WERI-Rb-1 (cell line): ENCODE data around the gene NPAS3.

Experiments used
- DNase-seq: peaks from one replicate; pipeline ENCODE4 v3.0.0-alpha.2; 2020
- H3K27ac ChIP-seq: fragments of 250-450 bp; sonication (Bioruptor Pico); 2 replicates; pipeline ENCODE4 v1.5.1; 2020; ENCODE audit warnings: mild to moderate bottlenecking, moderate library complexity
- H3K27me3 ChIP-seq: fragments of 250-450 bp; sonication (Bioruptor Pico); 2 replicates; pipeline ENCODE4 v1.5.1; 2021; ENCODE audit warnings: mild to moderate bottlenecking, low read depth, moderate library complexity; ENCODE audit not compliant: insufficient read depth, severe bottlenecking
- H3K36me3 ChIP-seq: fragments of 250-450 bp; sonication (Bioruptor Pico); 2 replicates; pipeline ENCODE4 v1.5.1; 2020; ENCODE audit warnings: mild to moderate bottlenecking, moderate library complexity
- H3K4me3 ChIP-seq: 2 replicates; pipeline ENCODE4 v1.5.1; 2011; ENCODE audit warnings: low read depth, mild to moderate bottlenecking, control low read depth, low read length
- H3K9me3 ChIP-seq: fragments of 250-450 bp; sonication (Bioruptor Pico); 2 replicates; pipeline ENCODE4 v1.5.1; 2021; ENCODE audit warnings: mild to moderate bottlenecking, moderate library complexity; ENCODE audit not compliant: severe bottlenecking
- TF ChIP-seq, protein P1 (sequence below): IDR thresholded peaks from 2 replicates; pipeline ENCODE4 v1.5.1; 2011; ENCODE audit warnings: low read depth, mild to moderate bottlenecking, control low read depth, inconsistent platforms, low read length

The NPAS3 gene

DNA sequence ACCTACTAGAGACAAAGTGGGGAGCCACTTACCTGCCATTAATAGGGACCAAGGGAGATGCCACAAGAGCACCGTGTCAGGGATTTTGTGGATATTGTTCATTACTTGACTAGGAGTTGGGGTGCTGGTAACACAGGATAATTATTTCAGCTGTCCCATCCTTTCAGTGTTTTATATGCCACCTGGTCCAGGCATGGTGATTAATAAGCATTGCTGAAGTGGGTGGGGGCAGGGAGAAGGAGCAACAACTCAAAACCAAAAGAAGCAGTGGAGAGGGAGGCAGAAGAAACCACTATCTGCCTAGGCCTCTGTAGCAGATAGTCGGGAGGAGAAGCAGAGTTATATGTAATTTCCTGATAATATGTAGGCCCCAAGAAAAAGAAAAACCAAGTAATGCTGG is 184.6 kb downstream of the NPAS3 start:
- no peak overlapping the region for H3K27ac ChIP-seq
- TF ChIP-seq, protein P1, sequence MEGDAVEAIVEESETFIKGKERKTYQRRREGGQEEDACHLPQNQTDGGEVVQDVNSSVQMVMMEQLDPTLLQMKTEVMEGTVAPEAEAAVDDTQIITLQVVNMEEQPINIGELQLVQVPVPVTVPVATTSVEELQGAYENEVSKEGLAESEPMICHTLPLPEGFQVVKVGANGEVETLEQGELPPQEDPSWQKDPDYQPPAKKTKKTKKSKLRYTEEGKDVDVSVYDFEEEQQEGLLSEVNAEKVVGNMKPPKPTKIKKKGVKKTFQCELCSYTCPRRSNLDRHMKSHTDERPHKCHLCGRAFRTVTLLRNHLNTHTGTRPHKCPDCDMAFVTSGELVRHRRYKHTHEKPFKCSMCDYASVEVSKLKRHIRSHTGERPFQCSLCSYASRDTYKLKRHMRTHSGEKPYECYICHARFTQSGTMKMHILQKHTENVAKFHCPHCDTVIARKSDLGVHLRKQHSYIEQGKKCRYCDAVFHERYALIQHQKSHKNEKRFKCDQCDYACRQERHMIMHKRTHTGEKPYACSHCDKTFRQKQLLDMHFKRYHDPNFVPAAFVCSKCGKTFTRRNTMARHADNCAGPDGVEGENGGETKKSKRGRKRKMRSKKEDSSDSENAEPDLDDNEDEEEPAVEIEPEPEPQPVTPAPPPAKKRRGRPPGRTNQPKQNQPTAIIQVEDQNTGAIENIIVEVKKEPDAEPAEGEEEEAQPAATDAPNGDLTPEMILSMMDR: no peak
- no peak overlapping the region for H3K4me3 ChIP-seq
- no peaks in the 10 kb centered on the region for H3K9me3 ChIP-seq
- H3K27me3 ChIP-seq: no peaks in the 10 kb centered on the region
- no peak for DNase-seq
- no peaks in the 10 kb centered on the region for H3K36me3 ChIP-seq

DNA sequence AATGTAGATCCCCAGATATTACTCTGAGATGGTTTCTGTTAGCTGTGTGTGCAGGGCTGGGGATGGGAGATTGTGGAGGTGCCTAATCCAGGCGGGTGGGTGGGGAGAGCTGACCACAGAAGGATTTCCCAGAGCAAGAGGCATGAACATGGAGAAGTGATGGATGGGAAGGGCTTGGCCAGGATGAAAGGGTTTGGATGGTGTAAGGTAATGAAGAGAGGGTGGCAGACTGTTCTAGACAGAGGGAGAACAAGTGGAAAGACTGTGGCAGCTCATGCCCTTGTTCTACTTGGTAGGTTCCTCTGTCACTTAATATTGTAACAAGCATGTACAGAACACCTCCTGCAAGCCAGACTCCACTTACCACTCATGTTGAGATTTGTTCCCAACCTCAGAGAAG is 187.8 kb downstream of the NPAS3 start:
- DNase-seq: no peak
- no peaks in the 10 kb centered on the region for H3K9me3 ChIP-seq
- no peak overlapping the region for H3K27ac ChIP-seq
- H3K27me3 ChIP-seq: no peaks in the 10 kb centered on the region
- TF ChIP-seq, protein P1: no peak
- no peak overlapping the region for H3K4me3 ChIP-seq
- H3K36me3 ChIP-seq: no peaks in the 10 kb centered on the region

DNA sequence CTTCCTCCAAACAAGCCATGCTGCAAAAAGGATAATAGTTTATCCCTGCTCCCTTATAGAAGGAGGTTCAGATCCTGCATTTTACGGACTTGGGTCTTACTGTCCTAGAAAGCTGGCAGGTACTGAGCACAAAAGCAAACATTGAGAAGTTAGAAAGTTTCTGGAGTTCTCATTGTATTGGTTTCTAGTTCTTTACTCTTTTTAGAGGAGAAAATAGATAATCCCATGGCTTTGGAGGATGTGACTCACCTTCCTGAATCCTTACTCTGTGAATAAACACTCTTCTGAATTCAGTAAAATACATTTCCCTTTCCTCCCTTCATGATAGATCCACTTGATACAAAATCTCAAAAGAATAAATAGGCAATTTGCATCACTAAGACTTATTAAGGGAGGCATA is 188.9 kb downstream of the NPAS3 start:
- Histone ChIP-seq H3K27ac (no peak overlapping the region), H3K4me3 (no peak overlapping the region), H3K36me3 (no peaks in the 10 kb centered on the region), H3K27me3 (no peaks in the 10 kb centered on the region), H3K9me3 (no peaks in the 10 kb centered on the region)
- TF ChIP-seq, protein P1: no peak
- no peak for DNase-seq

DNA sequence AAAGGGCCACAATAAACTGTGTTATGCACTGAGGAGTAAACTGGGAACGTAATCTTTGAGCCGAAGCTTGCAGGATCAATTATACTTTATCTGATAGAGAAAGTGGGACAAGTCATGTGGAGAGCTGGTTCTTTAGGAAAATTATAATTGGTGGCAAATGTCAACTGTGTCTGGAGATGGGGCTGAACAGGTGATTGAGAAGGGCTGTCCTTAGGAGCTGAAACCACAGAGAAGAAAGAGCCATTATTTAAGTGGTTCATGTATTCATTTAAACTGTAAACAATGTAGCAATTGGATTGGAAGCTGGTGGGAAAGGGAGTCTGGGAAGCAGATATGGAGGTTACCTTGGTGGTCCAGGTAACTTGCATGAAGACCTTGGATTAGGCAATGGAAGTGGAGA is 193.1 kb downstream of the NPAS3 start:
- Histone ChIP-seq H3K36me3 (no peaks in the 10 kb centered on the region), H3K27ac (no peak overlapping the region), H3K27me3 (no peaks in the 10 kb centered on the region), H3K9me3 (no peaks in the 10 kb centered on the region), H3K4me3 (no peak overlapping the region)
- no peak for DNase-seq
- TF ChIP-seq, protein P1: no peak

DNA sequence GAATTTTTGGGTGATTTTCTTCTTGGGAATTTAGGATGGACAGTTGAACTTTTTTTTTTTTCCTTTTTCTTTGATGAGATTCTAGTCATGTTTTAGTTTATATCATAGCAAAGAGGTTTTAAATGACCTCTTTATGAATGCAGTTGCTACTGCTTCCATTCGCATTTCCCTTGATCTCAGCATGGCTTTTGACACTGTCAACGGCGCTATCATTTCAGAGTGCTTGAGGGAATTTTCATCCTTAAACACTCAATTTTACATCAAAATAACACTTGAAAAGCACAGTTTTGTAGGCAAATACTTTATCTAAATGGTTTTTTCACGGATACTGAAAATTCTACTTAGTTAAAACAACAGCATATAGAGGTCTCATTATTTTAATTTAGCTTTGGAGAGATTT is 195.5 kb downstream of the NPAS3 start:
- TF ChIP-seq, protein P1: no peak
- no peak for DNase-seq
- no peaks in the 10 kb centered on the region for H3K9me3 ChIP-seq
- H3K27me3 ChIP-seq: no peaks in the 10 kb centered on the region
- no peak overlapping the region for H3K27ac ChIP-seq
- H3K36me3 ChIP-seq: no peaks in the 10 kb centered on the region
- H3K4me3 ChIP-seq: no peak overlapping the region

DNA sequence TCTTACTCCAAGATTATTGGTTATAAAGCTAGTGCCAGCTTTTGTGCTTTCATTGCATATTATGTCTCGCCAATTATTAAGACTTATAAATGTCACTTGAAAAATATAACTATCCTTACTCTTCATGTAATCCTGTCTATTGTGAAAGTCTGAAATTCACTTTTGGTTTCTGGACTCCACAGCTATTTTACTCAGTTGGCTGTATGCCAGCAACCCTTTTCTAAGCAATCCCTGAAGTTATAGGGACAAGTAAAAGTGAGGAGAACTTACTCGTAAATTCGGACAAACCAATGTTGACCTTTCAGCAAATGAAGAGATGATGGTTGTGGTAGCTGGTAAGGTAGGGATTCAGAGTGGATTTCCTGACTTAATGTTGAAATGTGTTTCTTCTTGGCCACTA is 196.3 kb downstream of the NPAS3 start:
- H3K27me3 ChIP-seq: no peaks in the 10 kb centered on the region
- H3K36me3 ChIP-seq: no peaks in the 10 kb centered on the region
- no peaks in the 10 kb centered on the region for H3K9me3 ChIP-seq
- no peak overlapping the region for H3K4me3 ChIP-seq
- TF ChIP-seq, protein P1: no peak
- DNase-seq: no peak
- no peak overlapping the region for H3K27ac ChIP-seq
